T-helper 2 cell treated with Interferon-gamma antibody and Interleukin-4, amounts not matched to agents 100 ng/mL and 5 ng/mL, for 36 hours (primary cell): ENCODE data around the gene LCN6. TPM values are rescaled to one million over a fixed set of nuclear protein-coding genes. Genes with fewer than 3 reads are reported as not detected.

Source experiments
- intact Hi-C: fragments of 100-400 bp; cut with micrococcal nuclease; formaldehyde crosslinking; loops from one replicate; pipeline ENCODE4 v1.15.1; 2023
- total RNA-seq: library from RNA; stranded (reverse); gene quantifications from 2 replicates; pipeline ENCODE4 v1.2.3, GENCODE V29; 2022

The LCN6 gene
- total RNA-seq, 1 donor from 2014 or later, result not detected

DNA sequence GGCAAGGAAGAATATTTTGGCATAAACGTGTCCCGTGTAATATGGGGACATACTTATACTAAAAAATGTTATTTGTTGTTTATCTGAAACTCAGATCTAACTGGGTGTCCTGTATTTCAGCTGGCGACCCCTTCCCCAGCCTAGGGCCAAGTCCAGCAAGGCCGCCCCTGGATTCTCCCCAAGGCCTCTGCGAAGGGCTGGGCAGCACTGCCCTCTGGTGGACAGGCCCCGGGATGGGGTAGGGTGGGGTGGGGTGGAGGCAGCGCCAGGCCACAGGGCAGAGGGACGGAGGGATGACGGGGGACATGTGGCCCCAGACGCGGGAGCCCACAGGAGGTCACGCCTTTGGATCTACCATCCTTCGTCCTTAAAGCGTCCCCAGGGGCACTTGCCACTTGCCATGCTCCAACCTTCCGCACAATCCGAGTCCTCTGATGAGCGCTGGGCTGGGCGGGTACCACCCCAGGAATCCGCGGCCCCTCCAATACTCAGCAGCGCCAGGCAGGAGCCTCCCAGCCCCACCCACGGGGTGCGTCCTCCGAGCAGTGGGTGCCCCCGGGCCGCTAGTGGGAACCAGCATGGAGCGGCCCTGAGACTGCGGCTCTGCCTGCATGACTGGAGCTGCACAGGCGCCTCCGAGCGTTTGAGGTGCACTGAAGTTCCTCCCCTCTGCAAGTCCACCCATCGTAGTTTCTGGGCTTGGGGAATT is 54.0 kb downstream of the LCN6 start:
- intact Hi-C loops, result no loop called here

Other genes with a start within 250 kb of the LCN6 start
- gene NOTCH1, start 202.5 kb downstream of the LCN6 start, total RNA-seq, result 66.1 and 67.4 TPM in 2 replicates
- gene EGFL7, start 85.6 kb downstream of the LCN6 start, total RNA-seq, result 0.66 and 0.80 TPM in 2 replicates
- gene AGPAT2, start 61.1 kb downstream of the LCN6 start, total RNA-seq, result 33.1 and 35.4 TPM in 2 replicates
- 1.1 and 1.3 TPM in 2 replicates for gene DIPK1B, start 36.0 kb downstream of the LCN6 start, total RNA-seq
- gene LCN10, start 5.6 kb downstream of the LCN6 start, total RNA-seq, result 0.34 TPM in 1 of 2 replicates, not detected in the other
- not detected in 2 replicates for gene LCN8, start 9.7 kb upstream of the LCN6 start, total RNA-seq
- gene LCN15, start 16.0 kb upstream of the LCN6 start, total RNA-seq, result not detected in 2 replicates
- 34.7 and 36.9 TPM in 2 replicates for gene TMEM141, start 42.8 kb upstream of the LCN6 start, total RNA-seq
- 0.20 and 0.55 TPM in 2 replicates for gene CCDC183, start 47.8 kb upstream of the LCN6 start, total RNA-seq
- 115 and 116 TPM in 2 replicates for gene RABL6, start 59.4 kb upstream of the LCN6 start, total RNA-seq
- gene AJM1, start 94.0 kb upstream of the LCN6 start, total RNA-seq, result 3.9 and 4.0 TPM in 2 replicates
- gene PHPT1, start 100.9 kb upstream of the LCN6 start, total RNA-seq, result 109 and 111 TPM in 2 replicates
- 15.4 and 18.3 TPM in 2 replicates for gene MAMDC4, start 103.8 kb upstream of the LCN6 start, total RNA-seq
- gene EDF1, start 117.8 kb upstream of the LCN6 start, total RNA-seq, result 308 and 309 TPM in 2 replicates
- 49.0 TPM in 2 replicates for gene TRAF2, start 138.0 kb upstream of the LCN6 start, total RNA-seq
- 104 and 109 TPM in 2 replicates for gene FBXW5, start 196.2 kb upstream of the LCN6 start, total RNA-seq
- 2.3 and 4.1 TPM in 2 replicates for gene C8G, start 196.7 kb upstream of the LCN6 start, total RNA-seq
- 2.3 and 2.8 TPM in 2 replicates for gene LCN12, start 203.7 kb upstream of the LCN6 start, total RNA-seq
- 6.5 and 6.7 TPM in 2 replicates for gene PTGDS, start 229.0 kb upstream of the LCN6 start, total RNA-seq
- 0.16 and 0.20 TPM in 2 replicates for gene LCNL1, start 234.5 kb upstream of the LCN6 start, total RNA-seq
- gene PAXX, start 243.9 kb upstream of the LCN6 start, total RNA-seq, result 71.4 and 74.5 TPM in 2 replicates
- 0.91 TPM in 2 replicates for gene CLIC3, start 248.0 kb upstream of the LCN6 start, total RNA-seq